GM12878 (cell line): Measurements from ENCODE around the gene RAP1A. TPM values are rescaled to one million over a fixed set of nuclear protein-coding genes. Genes with fewer than 3 reads are reported as not detected.

Source experiments
- ATAC-seq: fragments of 200-7000 bp; cut with Tn5 transposase; 3 replicates; pipeline ENCODE4 v1.9.1; 2020; ENCODE audit warnings: mild to moderate bottlenecking, moderate library complexity
- BruUV-seq: library from RNA; stranded (reverse); fragments of 400-500 nt; replicated peaks from 2 replicates; lab custom pipeline; 2021; lab: Mats Ljungman, UMichigan
- CTCF ChIA-PET: fragments of 300-600 bp; sonication (Branson Sonifier 250); formaldehyde crosslinking; extraction: SDS; loops from one replicate; lab custom pipeline; 2021; ENCODE audit warnings: inconsistent platforms; lab: Yijun Ruan, JAX
- POLR2A ChIA-PET: fragments of 350-600 bp; formaldehyde crosslinking; extraction: SDS; loops from one replicate; lab custom pipeline; 2021; ENCODE audit warnings: inconsistent platforms; lab: Charles Lee
- RAD21 ChIA-PET: fragments of 300-600 bp; sonication (Branson Sonifier 250); formaldehyde crosslinking; loops from one replicate; lab custom pipeline; 2023; ENCODE audit warnings: antibody characterized with exemption; ENCODE audit not compliant: unreplicated experiment; lab: Charles Lee
- SMC1A ChIA-PET: fragments of 300-600 bp; sonication (Branson Sonifier 250); formaldehyde crosslinking; loops from one replicate; lab custom pipeline; 2023; ENCODE audit not compliant: unreplicated experiment, uncharacterized antibody; lab: Charles Lee
- DNase-seq: peaks from one replicate; pipeline ENCODE4 v3.0.0-alpha.2; 2011; ENCODE audit warnings: low read depth, low spot score
- FAIRE-seq: peaks from 3 replicates; lab custom pipeline; 2011; peaks lifted over from hg19 to GRCh38; lab: Jason Lieb, UNC
- H2AFZ ChIP-seq: 2 replicates; pipeline ENCODE4 v1.6.0; 2011; ENCODE audit warnings: low read depth, low read length, control low read depth; ENCODE audit not compliant: control insufficient read depth
- H3K27ac ChIP-seq: 2 replicates; pipeline ENCODE4 v1.5.1; 2011; ENCODE audit warnings: control low read depth; ENCODE audit not compliant: control insufficient read depth, insufficient read depth
- H3K27me3 ChIP-seq, 2 experiments: replicated peaks in 1 of 2; 2 replicates each; pipeline versions ENCODE4 v1.6.0 to v1.6.1; 2011; ENCODE audit warnings: low read length in 1 of 2; ENCODE audit not compliant: control insufficient read depth in 2 of 2, insufficient read depth in 2 of 2
- H3K36me3 ChIP-seq, 2 experiments: 2 replicates each; pipeline ENCODE4 v1.5.1; 2011; ENCODE audit warnings: low read length in 1 of 2; ENCODE audit not compliant: control insufficient read depth in 2 of 2, insufficient read depth in 2 of 2
- H3K4me1 ChIP-seq: 2 replicates; pipeline ENCODE4 v1.6.1; 2011; ENCODE audit warnings: mild to moderate bottlenecking, low read length, moderate library complexity, mixed read lengths; ENCODE audit not compliant: control insufficient read depth, insufficient read depth
- H3K4me2 ChIP-seq: 2 replicates; pipeline ENCODE4 v1.6.0; 2011; ENCODE audit warnings: control low read depth; ENCODE audit not compliant: control insufficient read depth, insufficient read depth
- H3K4me3 ChIP-seq: fragments of 200-600 bp; sonication (generic); 2 replicates; pipeline ENCODE4 v1.5.1; 2016
- H3K79me2 ChIP-seq: 2 replicates; pipeline ENCODE4 v1.6.0; 2011; ENCODE audit warnings: low read length; ENCODE audit not compliant: control insufficient read depth, insufficient read depth
- H3K9ac ChIP-seq: 2 replicates; pipeline ENCODE4 v1.8.0; 2011; ENCODE audit warnings: low read length, control low read depth, mixed read lengths; ENCODE audit not compliant: control insufficient read depth, insufficient read depth
- H3K9me3 ChIP-seq: replicated peaks from 3 replicates; pipeline ENCODE4 v1.5.1; 2011; ENCODE audit warnings: mild to moderate bottlenecking, low read length; ENCODE audit not compliant: control insufficient read depth, insufficient read depth
- H4K20me1 ChIP-seq: 2 replicates; pipeline ENCODE4 v1.6.0; 2011; ENCODE audit not compliant: control insufficient read depth, insufficient read depth
- HDGF ChIP-seq: fragments of 450-650 bp; IDR thresholded peaks from 2 replicates; pipeline ENCODE4 v1.6.1; 2016; ENCODE audit warnings: antibody characterized with exemption
- JUNB ChIP-seq: IDR thresholded peaks from 2 replicates; pipeline ENCODE4 v1.6.1; 2016; ENCODE audit warnings: antibody characterized with exemption, mild to moderate bottlenecking
- RUNX3 ChIP-seq: IDR thresholded peaks from 2 replicates; pipeline ENCODE4 v1.6.1; 2012; ENCODE audit warnings: low read length, inconsistent platforms
- ZNF384 ChIP-seq: IDR thresholded peaks from 2 replicates; pipeline ENCODE4 v1.6.1; 2012; ENCODE audit warnings: low read depth, mild to moderate bottlenecking, low read length, improper control_type of control experiment, borderline replicate concordance
- in situ Hi-C: fragments of 300-500 bp; cut with MboI; formaldehyde crosslinking; loops from 9 replicates; pipeline ENCODE4 v1.14.3; 2018; ENCODE audit warnings: mixed read lengths
- intact Hi-C: fragments of 100-400 bp; cut with micrococcal nuclease; formaldehyde crosslinking; loops from one replicate; pipeline ENCODE4 v1.14.2; 2022; ENCODE audit not compliant: unreplicated experiment
- polyA plus RNA-seq, 11 experiments: library from polyadenylated mRNA; depleted of rRNA in 4 of 11; unstranded in 6 of 11; stranded (reverse) in 5 of 11; fragments of >200 nt; fragmentation: Nextera tagmentation in 4 of 11; fragmentation: Illumina TruSeq in 1 of 11; extraction: Ambion mirVana in 4 of 11; extraction: Trizol in 1 of 11; gene quantifications; 1 replicate in 1 of 11; 2 replicates in 10 of 11; pipeline versions ENCODE4 v1.2.1 to v1.2.3, GENCODE V29; 2011 to 2016; ENCODE audit warnings: inconsistent platforms in 2 of 11, missing spikeins in 2 of 11, low read depth in 1 of 11
- total RNA-seq, 4 experiments: library from RNA; depleted of rRNA in 3 of 4; stranded (reverse); fragments of >200 nt in 3 of 4; fragmentation: Illumina TruSeq in 1 of 4; extraction: Trizol in 1 of 4; gene quantifications; 2 replicates each; pipeline versions ENCODE4 v1.2.1 to v1.2.3, GENCODE V29; 2013 to 2021

Gene RAP1A
- total and polyA plus RNA-seq, 10 of the 15 experiments (the other 5 are each of a cell fraction or from before 2014, with no cell fraction given) = 38.4 to 213 (median 86.0) TPM

DNA sequence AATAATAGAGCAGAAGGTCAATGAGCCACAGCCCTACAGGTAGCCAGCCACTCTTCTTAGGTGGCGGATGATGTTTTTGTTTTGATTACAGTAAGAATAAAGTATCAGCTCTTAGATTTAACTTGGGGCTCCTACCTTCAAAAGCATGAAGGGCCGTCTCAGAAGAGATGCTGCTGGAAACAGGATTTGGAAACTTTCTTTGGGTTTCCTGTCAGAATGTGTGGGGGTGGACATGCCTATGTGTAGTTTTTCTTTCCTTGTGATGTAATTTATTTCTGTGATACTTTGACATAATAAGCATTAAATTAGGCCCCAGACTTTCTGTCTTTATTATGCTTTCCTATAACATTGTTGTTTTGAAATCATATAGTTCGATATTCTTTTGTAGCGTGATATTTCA lies 1.5 kb downstream of the RAP1A start (continued):
- peak; percentile 32; the same call in 1 of the 2 replicates for TF ChIP-seq RUNX3

DNA sequence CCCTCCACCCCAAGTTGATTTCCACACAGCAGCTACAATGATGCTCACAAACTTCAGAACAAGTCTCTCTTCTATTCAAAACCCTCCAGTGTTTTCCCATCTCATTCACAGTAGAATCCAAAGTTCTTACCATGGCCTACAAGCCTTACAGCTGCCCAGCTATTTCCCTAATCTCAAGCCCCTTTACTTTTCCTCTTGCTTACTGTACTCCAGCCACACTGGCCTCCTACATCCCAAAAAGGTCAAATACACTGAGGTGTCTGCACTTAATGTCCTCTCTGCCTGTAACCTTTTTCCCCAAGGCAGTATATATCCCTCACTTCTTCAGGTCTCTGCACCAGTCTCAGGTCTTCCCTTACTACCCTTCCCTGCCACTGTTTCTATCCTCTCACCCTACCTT lies 2.6 kb downstream of the RAP1A start:
- DNase-seq = no peak
- CTCF ChIA-PET = interaction anchor here (1.4 to 15.3 kb wide), 4 partner anchors 20 to 145 kb away, joined by 3 to 143 read pairs (median 20); no protein-coding TSS in a partner anchor
- Histone ChIP-seq H3K27ac (peak overlapping the region; percentile 94), H3K9ac (peak overlapping the region; percentile 94), H2AFZ (no peak overlapping the region), H3K4me3 (peak overlapping the region; percentile 87), H4K20me1 (no peaks in the 10 kb centered on the region; the same call in none of the 2 replicates), H3K27me3 (no peaks in the 10 kb centered on the region), H3K4me1 (peaks cover 19% of the 10 kb centered on the region), H3K36me3 (no peaks in the 10 kb centered on the region; a peak in 2 of 4 replicates), H3K4me2 (peak overlapping the region; percentile 89), H3K79me2 (peaks cover 88% of the 10 kb centered on the region), H3K9me3 (no peaks in the 10 kb centered on the region)
- in situ Hi-C loops (no loop called here), intact Hi-C loops (no loop called here)
- TF ChIP-seq HDGF (0 out of 2 replicates have a peak, but pooled peaks have one; percentile 17), JUNB (no peak), ZNF384 (no peak)
- POLR2A ChIA-PET = interaction anchor here (1.1 to 14.9 kb wide), 4 partner anchors 11 to 29 kb away, joined by 4 to 242 read pairs (median 68); no protein-coding TSS in a partner anchor
- SMC1A ChIA-PET = interaction anchor here (0.7 to 16.8 kb wide), 18 partner anchors 9 to 174 kb away, joined by 3 to 446 read pairs (median 4); partner anchors contain the start of genes ADORA3 and TMIGD3
- FAIRE-seq = no peak
- peak; percentile 1; the same call in 1 of the 3 replicates for ATAC-seq
- RAD21 ChIA-PET = interaction anchor here (0.9 to 16.8 kb wide), 13 partner anchors 8 to 114 kb away, joined by 3 to 331 read pairs (median 6); no protein-coding TSS in a partner anchor
- BruUV-seq = TSS peak; percentile 38
